ENCODE data around the gene COL21A1.

Gene COL21A1

DNA sequence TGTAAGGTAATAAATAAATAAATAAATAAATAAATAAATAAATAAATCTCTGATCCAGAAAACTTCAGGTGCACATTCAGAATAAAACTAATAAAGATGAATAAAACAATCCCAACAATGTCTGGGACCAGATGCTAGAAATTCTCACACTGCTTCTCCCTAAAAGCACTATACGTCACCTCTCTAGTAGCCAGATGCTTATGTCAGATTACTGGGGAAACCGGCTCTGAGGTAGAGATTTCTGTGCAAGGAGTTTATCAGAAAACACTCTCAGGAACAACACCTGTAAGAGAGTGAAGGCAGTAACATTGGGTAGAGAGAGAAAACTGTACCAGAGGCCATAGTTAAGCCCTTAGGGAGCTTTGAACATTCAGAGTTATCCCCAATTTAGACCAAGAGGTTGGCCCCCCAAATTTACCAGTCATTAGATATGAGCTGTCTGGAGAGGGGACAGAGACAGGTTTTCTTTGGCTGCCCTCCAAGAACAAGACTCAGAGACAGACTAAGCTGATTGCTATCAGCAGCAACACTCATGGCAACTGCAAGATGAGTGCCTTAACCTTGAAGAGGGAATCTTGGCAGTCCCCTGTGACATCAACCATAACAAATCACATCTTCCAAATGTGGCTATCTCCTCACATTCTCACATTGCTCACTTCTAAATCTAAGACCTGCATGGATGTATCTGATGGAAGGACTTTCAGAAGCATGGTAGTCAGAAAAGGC lies 220.8 kb downstream of the COL21A1 start:
- H3K27ac ChIP-seq: no peak overlapping the region
- TF ChIP-seq, protein P1, sequence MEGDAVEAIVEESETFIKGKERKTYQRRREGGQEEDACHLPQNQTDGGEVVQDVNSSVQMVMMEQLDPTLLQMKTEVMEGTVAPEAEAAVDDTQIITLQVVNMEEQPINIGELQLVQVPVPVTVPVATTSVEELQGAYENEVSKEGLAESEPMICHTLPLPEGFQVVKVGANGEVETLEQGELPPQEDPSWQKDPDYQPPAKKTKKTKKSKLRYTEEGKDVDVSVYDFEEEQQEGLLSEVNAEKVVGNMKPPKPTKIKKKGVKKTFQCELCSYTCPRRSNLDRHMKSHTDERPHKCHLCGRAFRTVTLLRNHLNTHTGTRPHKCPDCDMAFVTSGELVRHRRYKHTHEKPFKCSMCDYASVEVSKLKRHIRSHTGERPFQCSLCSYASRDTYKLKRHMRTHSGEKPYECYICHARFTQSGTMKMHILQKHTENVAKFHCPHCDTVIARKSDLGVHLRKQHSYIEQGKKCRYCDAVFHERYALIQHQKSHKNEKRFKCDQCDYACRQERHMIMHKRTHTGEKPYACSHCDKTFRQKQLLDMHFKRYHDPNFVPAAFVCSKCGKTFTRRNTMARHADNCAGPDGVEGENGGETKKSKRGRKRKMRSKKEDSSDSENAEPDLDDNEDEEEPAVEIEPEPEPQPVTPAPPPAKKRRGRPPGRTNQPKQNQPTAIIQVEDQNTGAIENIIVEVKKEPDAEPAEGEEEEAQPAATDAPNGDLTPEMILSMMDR (conservative IDR thresholded peaks at IDR 0.05): no peak
- TF ChIP-seq ZFX (IDR thresholded peaks at IDR 0.05): no peak

DNA sequence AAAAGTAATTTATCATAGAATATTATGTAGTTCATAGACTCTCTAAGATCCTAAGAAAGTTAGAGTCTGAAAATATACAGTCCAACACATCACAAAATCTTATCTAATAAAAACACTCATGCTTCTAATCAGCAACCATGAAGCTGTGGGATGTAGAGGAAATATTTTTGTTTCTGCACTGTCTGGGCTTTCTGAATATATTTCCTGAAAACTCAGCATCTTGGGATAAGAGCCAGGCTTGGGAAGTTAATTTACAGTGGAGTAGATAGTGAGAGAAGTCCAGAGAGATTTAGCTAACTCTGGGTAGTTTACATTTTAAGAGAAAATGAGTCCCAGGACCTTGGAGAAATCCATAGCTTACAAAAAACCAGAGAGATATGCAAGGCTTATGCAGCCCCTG lies 221.6 kb downstream of the COL21A1 start:
- no peak for TF ChIP-seq ZFX (IDR thresholded peaks at IDR 0.05)
- TF ChIP-seq, protein P1 (conservative IDR thresholded peaks at IDR 0.05): no peak
- no peak overlapping the region for H3K27ac ChIP-seq

DNA sequence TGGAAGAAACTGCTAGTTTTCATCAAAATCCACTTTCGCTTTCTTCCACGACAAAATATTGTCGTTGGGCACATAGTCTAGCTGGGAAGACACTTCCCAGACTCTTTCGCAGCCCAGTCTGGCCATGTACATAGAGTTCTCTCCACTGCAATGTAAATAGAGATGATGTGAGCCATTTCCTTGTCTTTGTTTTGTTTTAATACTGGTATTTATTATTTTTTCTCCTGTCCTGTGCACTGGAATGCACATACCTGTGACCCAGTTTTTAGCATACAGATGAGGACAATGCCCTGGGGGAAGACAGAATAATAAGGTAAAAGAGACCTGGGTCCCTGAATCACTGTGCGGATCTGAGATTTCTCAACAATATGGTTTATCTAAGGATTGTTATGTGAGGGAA lies 222.4 kb downstream of the COL21A1 start:
- TF ChIP-seq, protein P1 (conservative IDR thresholded peaks at IDR 0.05): no peak
- no peak for TF ChIP-seq ZFX (IDR thresholded peaks at IDR 0.05)
- H3K27ac ChIP-seq: no peak overlapping the region

DNA sequence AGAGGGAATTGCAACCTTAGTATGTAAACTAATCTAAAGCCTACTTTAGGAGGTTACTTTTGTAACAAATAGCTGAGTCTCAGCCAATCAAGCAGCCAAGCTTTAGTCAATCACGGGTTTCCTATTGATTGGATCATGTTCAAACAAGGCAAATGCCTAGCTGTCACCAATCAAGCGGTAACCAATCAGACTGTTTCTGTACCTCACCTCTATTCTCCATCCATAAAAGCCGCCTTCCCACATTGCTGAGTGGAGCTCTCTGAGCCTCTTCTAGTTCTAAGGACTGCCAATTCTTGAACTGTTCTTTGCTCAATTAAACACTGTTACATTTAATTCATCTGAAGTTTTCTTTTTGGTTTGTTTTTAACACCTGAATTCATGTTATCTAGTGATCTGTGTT lies 223.6 kb downstream of the COL21A1 start:
- H3K27ac ChIP-seq: no peak overlapping the region
- TF ChIP-seq, protein P1 (conservative IDR thresholded peaks at IDR 0.05): no peak
- no peak for TF ChIP-seq ZFX (IDR thresholded peaks at IDR 0.05)

DNA sequence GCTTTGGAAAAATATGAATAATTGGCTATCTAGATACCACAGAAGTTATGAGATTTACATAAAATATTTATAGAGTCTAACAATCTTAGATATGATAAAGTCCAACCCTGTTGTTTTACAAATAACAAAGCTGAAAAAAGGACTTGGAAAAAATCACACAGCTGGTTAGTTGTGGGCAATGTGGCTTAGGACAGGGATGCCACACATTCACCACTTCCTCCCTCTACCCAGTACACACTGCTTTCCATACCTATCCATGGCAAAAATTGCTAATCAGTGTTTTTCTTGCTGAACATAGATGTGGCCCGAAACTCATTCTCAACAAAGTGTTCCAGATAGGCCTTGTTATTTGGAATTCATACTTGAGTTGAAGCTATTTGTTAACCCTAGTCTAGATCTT lies 224.7 kb downstream of the COL21A1 start:
- H3K27ac ChIP-seq: no peak overlapping the region
- TF ChIP-seq, protein P1 (conservative IDR thresholded peaks at IDR 0.05): no peak
- no peak for TF ChIP-seq ZFX (IDR thresholded peaks at IDR 0.05)

DNA sequence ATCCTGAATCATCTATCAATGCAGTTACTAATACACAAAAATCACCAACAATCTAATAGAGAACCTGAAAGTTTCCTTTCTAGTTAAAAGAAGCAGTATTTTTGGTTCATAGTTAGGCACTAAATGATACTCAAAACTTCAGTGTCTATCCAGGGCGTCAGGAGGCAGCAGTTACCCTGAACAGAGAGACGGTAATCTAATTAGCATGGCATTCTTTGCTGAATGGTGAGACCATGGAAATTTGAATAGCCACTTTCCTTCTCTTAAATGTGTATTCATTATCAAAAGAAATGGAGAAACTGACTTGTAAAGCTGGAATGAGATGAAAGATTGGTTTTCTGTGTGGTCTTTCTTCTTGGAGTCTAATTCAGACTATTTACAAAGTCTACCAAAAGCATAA lies 225.4 kb downstream of the COL21A1 start:
- TF ChIP-seq ZFX (IDR thresholded peaks at IDR 0.05): no peak
- TF ChIP-seq, protein P1 (conservative IDR thresholded peaks at IDR 0.05): peak; percentile 45
- no peak overlapping the region for H3K27ac ChIP-seq

DNA sequence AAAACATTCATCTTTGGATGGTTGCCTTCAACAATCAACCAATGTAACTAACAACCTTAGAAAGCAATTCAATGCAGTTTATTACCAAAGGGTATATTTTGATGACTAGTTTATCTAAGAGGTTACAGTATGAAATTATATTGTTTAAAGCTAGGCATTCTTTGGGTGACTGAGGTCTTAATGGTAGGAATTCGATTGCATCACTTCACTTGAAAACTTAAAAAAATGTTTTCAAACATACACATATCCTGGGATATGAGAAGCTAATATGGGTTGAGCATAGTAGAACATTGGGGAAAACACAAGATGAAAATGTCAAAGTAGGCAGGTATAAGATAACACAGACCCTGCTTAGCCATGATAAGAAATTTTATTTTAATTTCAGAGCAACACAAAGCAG lies 227.4 kb downstream of the COL21A1 start:
- TF ChIP-seq, protein P1 (conservative IDR thresholded peaks at IDR 0.05): no peak
- no peak overlapping the region for H3K27ac ChIP-seq

Data from C4-2B (cell line).